ENCODE measurements around the gene KRT3.

- TF ChIP-seq CTCF (IDR thresholded peaks at IDR 0.05) (no peak), SIN3A (IDR thresholded peaks at IDR 0.05; ENCODE audit: borderline replicate concordance, insufficient read depth, low read depth, low read length) (no peak), REST (IDR thresholded peaks at IDR 0.05; ENCODE audit: insufficient read depth in 1 of 2, low read depth in 2 of 2, low read length in 1 of 2) (no peak)
Measured at GRCh38 chr12:52772188-52772587, 23.7 kb downstream of the KRT3 start.

Measured in Panc1 (cell line).